Mammary epithelial cell (primary cell): ENCODE measurements around the gene FYN.

Source experiments
- EZH2 ChIP-seq: IDR thresholded peaks from 2 replicates; pipeline ENCODE4 v1.6.1; 2012; ENCODE audit warnings: low read length, inconsistent platforms, borderline replicate concordance
- TF ChIP-seq, protein P1 (sequence below), 2 donors: IDR thresholded peaks in 1 of 2; conservative IDR thresholded peaks in 1 of 2; 2 replicates each; pipeline ENCODE4 v1.5.1; 2011 to 2012; ENCODE audit warnings: inconsistent platforms in 2 of 2, low read length in 2 of 2, mild to moderate bottlenecking in 2 of 2, control low read depth in 1 of 2, low read depth in 1 of 2; ENCODE audit not compliant: insufficient read depth in 1 of 2; ENCODE audit errors: extremely low read depth in 1 of 2

- TF ChIP-seq, protein P1, sequence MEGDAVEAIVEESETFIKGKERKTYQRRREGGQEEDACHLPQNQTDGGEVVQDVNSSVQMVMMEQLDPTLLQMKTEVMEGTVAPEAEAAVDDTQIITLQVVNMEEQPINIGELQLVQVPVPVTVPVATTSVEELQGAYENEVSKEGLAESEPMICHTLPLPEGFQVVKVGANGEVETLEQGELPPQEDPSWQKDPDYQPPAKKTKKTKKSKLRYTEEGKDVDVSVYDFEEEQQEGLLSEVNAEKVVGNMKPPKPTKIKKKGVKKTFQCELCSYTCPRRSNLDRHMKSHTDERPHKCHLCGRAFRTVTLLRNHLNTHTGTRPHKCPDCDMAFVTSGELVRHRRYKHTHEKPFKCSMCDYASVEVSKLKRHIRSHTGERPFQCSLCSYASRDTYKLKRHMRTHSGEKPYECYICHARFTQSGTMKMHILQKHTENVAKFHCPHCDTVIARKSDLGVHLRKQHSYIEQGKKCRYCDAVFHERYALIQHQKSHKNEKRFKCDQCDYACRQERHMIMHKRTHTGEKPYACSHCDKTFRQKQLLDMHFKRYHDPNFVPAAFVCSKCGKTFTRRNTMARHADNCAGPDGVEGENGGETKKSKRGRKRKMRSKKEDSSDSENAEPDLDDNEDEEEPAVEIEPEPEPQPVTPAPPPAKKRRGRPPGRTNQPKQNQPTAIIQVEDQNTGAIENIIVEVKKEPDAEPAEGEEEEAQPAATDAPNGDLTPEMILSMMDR (conservative IDR thresholded peaks at IDR 0.05 in 1 of 2, IDR thresholded peaks at IDR 0.05 in 1 of 2; ENCODE audit: extremely low read depth in 1 of 2, insufficient read depth in 1 of 2, low read depth in 1 of 2, low read length in 2 of 2) = no peak
- TF ChIP-seq EZH2 = no peak
Measured at GRCh38 chr6:111738631-111739030, 134.6 kb downstream of the FYN start.
